Left forelimb (tissue), 1 donor: ENCODE measurements around the gene TYRO3.
A peak's percentile ranks its signal among the peaks of the same experiment; 100 is the strongest.

Source experiments
- DNase-seq: peaks from one replicate; pipeline ENCODE4 v3.0.0-alpha.2; 2018; ENCODE audit warnings: low spot score

The TYRO3 gene

GRCh38 chr15:41558400-41559238 is at the start of gene TYRO3:
Gene TYRO3 (plus strand): TSS chr15:41559212. CDS start chr15:41559258, 46 bp downstream.
- DNase-seq = peak; percentile 83

GRCh38 chr15:41510728-41511127 is 48.3 kb upstream of the TYRO3 start:
- DNase-seq = no peak

GRCh38 chr15:41511331-41511898 is 47.6 kb upstream of the TYRO3 start:
- no peak for DNase-seq

GRCh38 chr15:41511899-41512369 is 47.1 kb upstream of the TYRO3 start:
- DNase-seq = no peak

- no peak for DNase-seq
These were observed 46.5 kb upstream of the TYRO3 start for GRCh38 chr15:41512512-41512939.

GRCh38 chr15:41512940-41513505 is 46.0 kb upstream of the TYRO3 start:
- DNase-seq = no peak

- no peak for DNase-seq
These were observed 45.3 kb upstream of the TYRO3 start, which contains the start of gene LTK for GRCh38 chr15:41513506-41514227. Gene LTK (minus strand): TSS chr15:41513827. CDS start chr15:41513709, 118 bp downstream.

GRCh38 chr15:41517895-41518449 is 41.0 kb upstream of the TYRO3 start:
- no peak for DNase-seq

- no peak for DNase-seq
These were observed 38.4 kb upstream of the TYRO3 start for GRCh38 chr15:41520636-41521035.

- no peak for DNase-seq
These were observed 37.4 kb upstream of the TYRO3 start for GRCh38 chr15:41521614-41522013.

- DNase-seq = no peak
These were observed 35.9 kb upstream of the TYRO3 start for GRCh38 chr15:41523097-41523496.

GRCh38 chr15:41530363-41530956 is 28.6 kb upstream of the TYRO3 start:
- no peak for DNase-seq

- no peak for DNase-seq
These were observed 23.5 kb upstream of the TYRO3 start for GRCh38 chr15:41535544-41535943.

GRCh38 chr15:41536866-41537265 is 22.1 kb upstream of the TYRO3 start:
- DNase-seq = no peak

- DNase-seq = no peak
These were observed 15.5 kb upstream of the TYRO3 start for GRCh38 chr15:41543521-41543870.

- no peak for DNase-seq
These were observed 14.4 kb upstream of the TYRO3 start for GRCh38 chr15:41544650-41545015.

- DNase-seq = no peak
These were observed 13.8 kb upstream of the TYRO3 start for GRCh38 chr15:41545218-41545617.

- no peak for DNase-seq
These were observed 11.9 kb upstream of the TYRO3 start for GRCh38 chr15:41546851-41547786.

GRCh38 chr15:41550066-41550775 is 8.8 kb upstream of the TYRO3 start:
- DNase-seq = no peak

GRCh38 chr15:41553731-41554130 is 5.3 kb upstream of the TYRO3 start:
- no peak for DNase-seq
